Kidney (tissue), 14 donors: ENCODE measurements around the gene FSHR. TPM values are rescaled to one million over a fixed set of nuclear protein-coding genes. Genes with fewer than 3 reads are reported as not detected.

Source experiments
- DNase-seq, 5 donors: peaks; one replicate each; pipeline ENCODE4 v3.0.0-alpha.2; 2013 to 2020
- FAIRE-seq: peaks from 2 replicates; lab custom pipeline; 2012; peaks lifted over from hg19 to GRCh38; lab: Jason Lieb, UNC
- H3K27ac ChIP-seq, 2 donors: one replicate each; pipeline ENCODE4 v1.7.0; 2013; ENCODE audit warnings: low read depth in 2 of 2, low read length in 2 of 2, inconsistent platforms in 1 of 2
- H3K27me3 ChIP-seq: one replicate; pipeline ENCODE4 v1.7.1; 2013; ENCODE audit warnings: low read length, inconsistent platforms; ENCODE audit not compliant: control insufficient read depth, insufficient read depth
- H3K36me3 ChIP-seq, 3 donors: one replicate each; pipeline versions ENCODE4 v1.7.0 to v1.7.1; 2013; ENCODE audit warnings: low read length in 3 of 3, control low read depth in 1 of 3, inconsistent platforms in 1 of 3; ENCODE audit not compliant: insufficient read depth in 3 of 3, control insufficient read depth in 2 of 3
- H3K4me1 ChIP-seq, 3 donors: one replicate each; pipeline versions ENCODE4 v1.7.0 to v1.7.1; 2013; ENCODE audit warnings: low read length in 3 of 3, inconsistent platforms in 1 of 3, low read depth in 1 of 3; ENCODE audit not compliant: control insufficient read depth in 2 of 3, insufficient read depth in 2 of 3
- H3K4me3 ChIP-seq, 3 donors: one replicate each; pipeline versions ENCODE4 v1.7.0 to v1.8.1; 2013; ENCODE audit warnings: low read length in 3 of 3, control low read depth in 1 of 3, inconsistent platforms in 1 of 3
- H3K9ac ChIP-seq, 3 donors: one replicate each; pipeline versions ENCODE4 v1.7.0 to v1.7.1; 2013; ENCODE audit warnings: low read length in 3 of 3, control low read depth in 1 of 3, inconsistent platforms in 1 of 3
- H3K9me3 ChIP-seq, 3 donors: one replicate each; pipeline versions ENCODE4 v1.7.0 to v1.7.1; 2013; ENCODE audit warnings: low read length in 3 of 3, control low read depth in 1 of 3, inconsistent platforms in 1 of 3; ENCODE audit not compliant: control insufficient read depth in 2 of 3, insufficient read depth in 1 of 3
- CTCF ChIP-seq: IDR thresholded peaks from 3 replicates; pipeline ENCODE4 v1.5.1; 2012; ENCODE audit warnings: mild to moderate bottlenecking, moderate library complexity, borderline replicate concordance; ENCODE audit not compliant: insufficient read depth; ENCODE audit errors: extremely low read depth
- intact Hi-C: fragments of 100-400 bp; cut with DNase I; formaldehyde crosslinking; loops from one replicate; pipeline ENCODE4 v1.11.1; 2022
- polyA plus RNA-seq: library from polyadenylated mRNA; stranded (reverse); fragments of 350-450 nt; fragmentation: Illumina TruSeq; extraction: RNeasy Lipid Tissue Mini Kit (QIAGEN cat#74804); gene quantifications from one replicate; pipeline ENCODE4 v1.2.3, GENCODE V29; 2014; ENCODE audit warnings: low read depth, low replicate concordance; ENCODE audit not compliant: insufficient read depth
- total RNA-seq: library from RNA; stranded (reverse); fragmentation: NEBNext Ultra II Directional; extraction: Animal tissue kit (Norgen Biotek cat#: 25700); gene quantifications from one replicate; pipeline ENCODE4 v1.2.1, GENCODE V29; 2021
- donor health status: control.
- donor health status: control.
- donor health status: control.
- donor health status: control.
- donor health status: control.
- donor health status: DM: yes; HTN: yes; CAD: no.
- donor health status: Normal renal cell carcinoma (clear cell type).

FSHR gene
- total and polyA plus RNA-seq, 2 donors from 2014 or later: 0.54 TPM; not detected in 1

- TF ChIP-seq CTCF: no peak
- H3K27ac ChIP-seq: no peak overlapping the region
- H3K9ac ChIP-seq: no peak overlapping the region
- DNase-seq: no peak
- H3K36me3 ChIP-seq: no peaks in the 10 kb centered on the region
- intact Hi-C loops: no loop called here
- FAIRE-seq: no peak
- no peaks in the 10 kb centered on the region for H3K4me1 ChIP-seq
- H3K27me3 ChIP-seq: no peaks in the 10 kb centered on the region
- no peak overlapping the region for H3K4me3 ChIP-seq
- no peaks in the 10 kb centered on the region for H3K9me3 ChIP-seq
Observed at GRCh38 chr2:49021271-49021670, 133.0 kb downstream of the FSHR start.

- intact Hi-C loops: no loop called here
- TF ChIP-seq CTCF: no peak
- no peak for FAIRE-seq
- H3K27ac ChIP-seq: no peak overlapping the region
- H3K9me3 ChIP-seq: no peaks in the 10 kb centered on the region
- H3K4me1 ChIP-seq: peaks cover 0 to 7% (median 0%) of the 10 kb centered on the region in 3 donors
- no peaks in the 10 kb centered on the region for H3K27me3 ChIP-seq
- H3K36me3 ChIP-seq: no peaks in the 10 kb centered on the region
- no peak overlapping the region for H3K4me3 ChIP-seq
- no peak overlapping the region for H3K9ac ChIP-seq
- DNase-seq: no peak
Observed at GRCh38 chr2:49005261-49005660, 149.1 kb downstream of the FSHR start.

- Histone ChIP-seq H3K9me3 (no peaks in the 10 kb centered on the region), H3K27ac (no peak overlapping the region), H3K9ac (no peak overlapping the region), H3K27me3 (no peaks in the 10 kb centered on the region), H3K4me3 (no peak overlapping the region), H3K36me3 (no peaks in the 10 kb centered on the region), H3K4me1 (peaks cover 0 to 7% (median 0%) of the 10 kb centered on the region in 3 donors)
- FAIRE-seq (no peak), DNase-seq (no peak)
- no peak for TF ChIP-seq CTCF
- intact Hi-C loops: no loop called here
Observed at GRCh38 chr2:49004036-49004626, 150.2 kb downstream of the FSHR start.

GRCh38 chr2:49003201-49003600, 151.1 kb downstream of the FSHR start:
- DNase-seq (no peak), FAIRE-seq (no peak)
- Histone ChIP-seq H3K9ac (no peak overlapping the region), H3K36me3 (no peaks in the 10 kb centered on the region), H3K4me1 (peaks cover 0 to 7% (median 0%) of the 10 kb centered on the region in 3 donors), H3K27me3 (no peaks in the 10 kb centered on the region), H3K4me3 (no peak overlapping the region), H3K27ac (no peak overlapping the region), H3K9me3 (no peaks in the 10 kb centered on the region)
- intact Hi-C loops: no loop called here
- no peak for TF ChIP-seq CTCF
